HG02678 (cell line): ENCODE results near the gene MTM1.

Source experiments
- ATAC-seq: cut with Tn5 transposase; IDR thresholded peaks from one replicate; pipeline ENCODE4 v1.9.1; 2021; ENCODE audit warnings: mild to moderate bottlenecking, moderate library complexity; ENCODE audit not compliant: unreplicated experiment

Gene MTM1

DNA sequence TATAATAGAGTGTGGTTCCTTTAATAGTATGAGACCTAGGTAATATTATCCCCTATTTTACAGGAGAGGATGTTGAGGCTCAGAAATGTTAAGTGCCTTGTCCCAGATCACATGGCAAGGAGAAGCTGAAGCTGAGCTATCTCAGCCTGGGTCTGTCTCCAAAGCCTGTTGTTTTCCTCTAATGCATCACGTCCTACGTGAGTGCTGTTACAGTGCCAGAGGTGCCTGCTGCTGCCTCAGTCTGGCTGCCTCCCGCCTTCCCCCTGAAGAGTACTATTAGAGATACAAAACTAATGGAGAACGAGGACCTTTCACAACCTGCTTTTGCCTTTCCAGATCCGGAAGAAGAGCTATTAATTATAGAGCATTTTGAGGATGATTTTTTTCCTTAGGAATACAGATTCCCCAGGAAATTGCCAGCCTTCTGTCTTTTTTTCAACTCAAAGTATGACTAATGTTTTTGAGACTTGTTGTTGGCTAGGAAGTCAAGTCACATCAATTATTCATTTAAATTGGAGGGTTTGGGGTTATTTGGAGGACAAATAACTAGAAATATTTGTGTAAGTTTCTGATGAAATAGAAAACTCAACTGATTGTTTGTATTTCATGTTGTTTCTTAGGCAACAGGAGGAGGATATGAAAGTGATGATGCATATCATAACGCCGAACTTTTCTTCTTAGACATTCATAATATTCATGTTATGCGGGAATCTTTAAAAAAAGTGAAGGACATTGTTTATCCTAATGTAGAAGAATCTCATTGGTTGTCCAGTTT, 80.9 kb downstream of the MTM1 start:
- no peak for ATAC-seq

DNA sequence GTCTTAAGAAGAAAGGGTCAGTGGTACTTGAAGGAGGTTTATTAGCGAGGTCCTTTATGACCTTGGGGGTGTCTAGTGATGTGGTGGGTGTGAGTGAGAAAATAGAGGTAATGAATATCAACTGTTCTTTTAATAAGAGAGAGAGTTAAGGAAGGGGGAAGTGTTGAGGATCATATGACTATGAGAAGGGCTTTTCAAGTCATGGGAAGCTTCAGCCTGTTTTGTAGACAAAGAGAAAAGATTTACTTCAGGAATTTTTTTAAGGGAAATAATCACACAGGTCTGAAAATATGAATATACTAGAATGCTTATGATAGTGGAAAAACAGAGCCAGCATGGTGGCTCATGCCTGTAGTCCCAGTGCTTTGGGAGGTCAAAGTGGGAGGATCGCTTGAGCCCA, 83.5 kb downstream of the MTM1 start:
- ATAC-seq: no peak

GRCh38 chrX:150655788-150656187, 87.4 kb downstream of the MTM1 start:
- no peak for ATAC-seq

DNA sequence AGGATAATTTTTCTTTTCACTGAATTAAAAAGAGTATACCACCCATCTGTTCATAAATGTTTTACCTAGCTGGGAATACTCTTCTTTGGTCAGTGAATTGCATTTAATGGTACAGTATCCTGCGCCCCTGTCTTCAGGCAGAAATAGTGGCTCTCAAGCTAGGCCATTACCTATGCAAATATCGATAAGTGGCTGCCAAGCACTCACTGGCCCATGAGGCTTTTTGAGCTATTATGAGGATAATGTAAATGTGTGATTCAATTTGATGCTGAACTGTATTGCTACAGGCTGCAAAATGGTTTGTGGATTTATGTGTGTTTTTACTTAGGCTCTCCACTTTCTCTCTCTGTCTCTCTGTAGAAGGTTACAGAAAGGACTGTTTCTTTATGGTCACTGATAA, 94.7 kb downstream of the MTM1 start:
- no peak for ATAC-seq

DNA sequence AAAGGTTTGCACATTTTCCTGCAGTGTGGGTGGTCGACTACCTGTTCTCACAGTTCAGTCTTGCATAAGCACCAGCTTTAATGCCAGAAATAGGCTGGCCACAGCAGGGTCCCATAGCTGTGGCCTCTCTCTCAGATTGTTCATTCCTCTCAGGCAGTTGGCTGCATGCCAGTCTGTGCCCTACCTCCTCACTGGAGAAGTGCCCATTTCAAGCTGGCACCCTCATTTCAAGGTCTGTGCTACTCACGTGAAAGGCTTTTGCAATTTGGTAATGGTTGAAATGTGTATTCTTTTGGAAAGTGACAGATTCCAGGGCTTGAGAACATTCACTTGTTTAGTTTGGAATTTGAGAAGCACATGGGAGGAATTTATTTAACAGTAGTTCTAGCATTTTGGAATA, 95.9 kb downstream of the MTM1 start:
- ATAC-seq: no peak

- no peak for ATAC-seq
These were observed 107.8 kb downstream of the MTM1 start for GRCh38 chrX:150676221-150676620.

- no peak for ATAC-seq
These were observed 112.6 kb downstream of the MTM1 start for GRCh38 chrX:150680974-150681373.

DNA sequence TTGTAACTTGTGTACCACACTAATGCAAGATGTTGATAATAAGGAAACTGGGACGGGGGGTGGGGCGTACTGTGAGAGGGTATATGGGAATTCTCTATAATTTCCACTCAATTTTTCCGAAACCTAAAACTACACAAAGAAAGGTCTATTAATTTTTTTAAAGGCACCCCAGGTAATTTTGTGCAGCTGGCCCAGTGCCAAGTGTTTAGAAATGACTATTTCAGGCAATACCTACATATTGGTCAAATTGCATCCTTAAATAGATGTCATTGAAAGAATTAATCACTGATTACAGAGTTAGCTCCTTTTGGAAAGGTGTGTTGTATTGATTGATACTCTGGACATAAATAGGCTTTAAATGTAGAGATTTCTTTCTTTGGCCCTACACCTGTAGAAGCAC, 114.7 kb downstream of the MTM1 start:
- ATAC-seq: no peak

DNA sequence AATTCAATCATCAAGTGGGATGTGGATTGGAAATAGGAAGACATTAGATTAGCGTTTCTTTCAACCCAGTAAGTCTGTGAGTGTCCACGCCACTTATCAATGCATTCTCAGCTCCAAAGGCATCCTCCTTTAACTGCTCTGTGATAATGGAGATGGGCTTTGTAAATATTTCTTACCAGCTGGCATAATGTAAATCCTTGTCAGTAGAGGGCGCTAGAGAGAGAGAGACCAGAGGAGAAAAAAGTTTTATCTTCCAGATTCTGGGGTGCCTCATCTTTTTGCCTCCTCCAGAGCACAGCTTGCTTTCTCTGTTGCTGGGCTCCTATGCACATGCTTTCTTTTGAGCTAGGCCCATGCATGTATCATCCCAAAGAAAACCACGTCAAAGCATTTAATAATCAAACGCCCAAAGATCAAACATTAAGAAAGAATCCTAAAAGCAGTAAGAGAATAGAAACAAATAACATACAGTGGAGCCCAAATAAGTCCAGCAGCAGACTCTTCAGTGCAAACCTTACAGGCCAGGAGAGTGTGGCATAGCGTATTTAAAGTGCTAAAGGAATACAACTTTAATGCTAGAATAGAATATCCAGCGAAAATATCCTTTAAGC, 115.2 kb downstream of the MTM1 start:
- ATAC-seq: no peak

- ATAC-seq: no peak
These were observed 120.6 kb downstream of the MTM1 start for GRCh38 chrX:150688911-150689451.

GRCh38 chrX:150690126-150690525, 121.7 kb downstream of the MTM1 start:
- ATAC-seq: no peak

GRCh38 chrX:150692296-150692695, 123.9 kb downstream of the MTM1 start:
- no peak for ATAC-seq

GRCh38 chrX:150692831-150693724, 124.7 kb downstream of the MTM1 start, which contains the start of gene MTMR1:
MTMR1 (plus strand) TSS chrX:150693396; CDS start chrX:150693531, 135 bp downstream.
- peak; percentile 56 for ATAC-seq

GRCh38 chrX:150693725-150694574, 125.5 kb downstream of the MTM1 start:
- ATAC-seq: peak; percentile 70

DNA sequence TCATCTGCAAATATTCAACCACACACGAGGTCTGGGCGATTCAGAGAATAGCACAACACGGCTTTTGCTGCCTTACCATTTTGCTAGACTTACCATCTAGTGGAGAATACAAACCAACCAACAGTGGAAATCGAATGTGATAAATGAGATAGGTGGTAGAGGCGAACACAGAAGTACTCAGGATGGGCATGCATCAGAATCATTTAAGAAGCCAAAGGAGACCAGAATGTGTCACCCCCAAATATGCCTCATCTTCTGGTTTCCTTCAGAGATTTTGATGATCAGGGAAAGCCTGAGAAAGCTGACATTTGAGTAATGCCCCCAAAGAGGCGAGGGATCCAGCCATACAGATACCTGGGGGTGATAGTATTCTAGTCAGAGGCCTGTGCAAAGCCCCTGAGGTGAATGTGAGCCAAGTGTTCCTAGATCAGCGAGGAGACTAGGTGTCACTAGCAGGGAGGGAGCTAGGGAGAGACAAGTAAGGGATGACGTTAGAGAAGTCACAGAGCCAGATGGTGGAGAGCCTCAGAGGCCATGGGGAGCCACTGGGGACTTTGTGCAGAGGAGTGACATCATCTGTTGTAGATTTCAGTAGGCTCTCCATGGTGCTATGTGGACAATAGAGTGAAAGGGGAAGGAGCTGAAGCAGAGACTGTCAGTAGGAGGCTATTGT, 126.5 kb downstream of the MTM1 start:
- ATAC-seq: no peak

- ATAC-seq: no peak
These were observed 127.9 kb downstream of the MTM1 start for GRCh38 chrX:150696331-150696730.

DNA sequence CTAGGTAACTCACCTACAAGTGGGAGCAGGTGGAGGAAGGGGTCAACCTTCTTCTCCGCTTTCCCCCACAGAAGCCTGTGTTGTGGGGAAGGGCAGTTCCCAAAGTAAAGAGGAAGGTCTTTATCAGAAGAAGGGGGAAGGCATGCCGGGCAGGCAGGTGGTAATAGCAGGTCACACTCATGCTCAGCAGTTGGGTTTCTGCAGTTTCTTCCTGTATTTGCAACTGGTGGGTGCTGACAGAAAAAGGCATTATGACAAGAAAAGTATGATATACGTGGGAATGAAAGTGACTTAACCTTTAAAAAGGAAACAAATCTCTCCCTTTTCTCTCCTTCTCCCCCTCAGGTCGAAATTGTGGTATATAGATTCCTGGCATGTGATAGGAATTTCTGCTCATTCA, 128.4 kb downstream of the MTM1 start:
- ATAC-seq: no peak

GRCh38 chrX:150697641-150698040, 129.2 kb downstream of the MTM1 start:
- no peak for ATAC-seq

DNA sequence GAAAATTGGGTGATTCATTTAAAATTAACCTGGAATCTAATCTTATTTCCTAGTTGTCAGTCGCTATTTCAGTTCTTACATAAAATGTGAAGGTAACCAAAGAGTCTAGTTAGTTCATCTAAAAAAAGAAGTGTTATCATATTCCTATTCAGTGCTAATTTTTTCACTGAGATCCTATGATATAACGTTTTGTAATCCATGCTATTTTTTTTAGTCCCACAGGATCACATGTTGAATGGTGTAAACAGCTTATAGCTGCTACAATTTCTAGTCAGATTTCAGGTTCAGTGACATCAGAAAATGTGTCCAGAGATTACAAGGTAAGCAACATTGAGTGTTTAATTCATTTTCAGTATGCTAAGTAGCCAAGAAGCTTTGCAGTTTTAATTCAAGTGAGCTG, 130.6 kb downstream of the MTM1 start:
- ATAC-seq: no peak

- ATAC-seq: no peak
These were observed 131.7 kb downstream of the MTM1 start for GRCh38 chrX:150700107-150700506.
